Adrenal gland (tissue), 12 donors: ENCODE results near the gene RSRC1. TPM values are rescaled to one million over a fixed set of nuclear protein-coding genes. Genes with fewer than 3 reads are reported as not detected.

ENCODE experiments used
- DNase-seq, 7 donors: peaks; one replicate each; pipeline ENCODE4 v3.0.0-alpha.2; 2019 to 2020
- H3K27ac ChIP-seq, 5 donors: fragments of 200-600 bp; sonication (generic) in 4 of 5; 1 replicate in 3 of 5; 2 replicates in 2 of 5; pipeline versions ENCODE4 v1.5.1 to v1.8.0; 2016 to 2020; ENCODE audit warnings: mild to moderate bottlenecking in 1 of 5
- H3K27me3 ChIP-seq: fragments of 200-600 bp; 2 replicates; pipeline ENCODE4 v1.8.0; 2021
- H3K36me3 ChIP-seq, 2 donors: fragments of 200-600 bp; replicated peaks in 1 of 2; 1 replicate in 1 of 2; 2 replicates in 1 of 2; pipeline versions ENCODE4 v1.5.1 to v1.8.0; 2018 to 2022
- H3K4me1 ChIP-seq, 2 donors: fragments of 200-600 bp; replicated peaks in 1 of 2; 1 replicate in 1 of 2; 2 replicates in 1 of 2; pipeline versions ENCODE4 v1.5.1 to v1.8.0; 2018 to 2021
- H3K4me3 ChIP-seq, 4 donors: fragments of 200-600 bp; sonication (generic) in 3 of 4; one replicate each; pipeline ENCODE4 v1.5.1; 2016 to 2018
- H3K9me3 ChIP-seq, 3 donors: fragments of 200-600 bp; sonication (generic) in 1 of 3; replicated peaks in 1 of 3; 1 replicate in 2 of 3; 2 replicates in 1 of 3; pipeline versions ENCODE4 v1.5.1 to v1.8.0; 2016 to 2021
- CTCF ChIP-seq, 6 experiments: fragments of 450-650 bp in 4 of 6; fragments of 200-600 bp in 2 of 6; sonication (generic) in 1 of 6; IDR thresholded peaks; 1 replicate in 5 of 6; 2 replicates in 1 of 6; pipeline versions ENCODE4 v1.5.1 to v1.8.0; 2016 to 2021; ENCODE audit warnings: antibody characterized with exemption in 6 of 6, mild to moderate bottlenecking in 2 of 6, moderate library complexity in 1 of 6
- POLR2A ChIP-seq, 2 donors: fragments of 450-650 bp; IDR thresholded peaks; one replicate each; pipeline ENCODE4 v1.6.1; 2017; ENCODE audit warnings: antibody characterized with exemption in 2 of 2, mild to moderate bottlenecking in 2 of 2, moderate library complexity in 1 of 2
- WGBS, 4 donors: extraction: QIAGEN DNeasy Blood & Tissue Kit in 2 of 4; methylation state at CpG; one replicate each; pipeline versions ENCODE4 v1.1.5 to v1.1.7; 2013 to 2017; 5-methylcytosine and 5-hydroxymethylcytosine counted together
- intact Hi-C, 2 donors: fragments of 100-400 bp; cut with DNase I; formaldehyde crosslinking; loops; one replicate each; pipeline versions ENCODE4 v1.14.1 to v1.15.0; 2022 to 2023
- polyA plus RNA-seq, 3 donors: library from polyadenylated mRNA; stranded (reverse); fragments of 200-250 nt in 2 of 3; fragments of 350-450 nt in 1 of 3; fragmentation: Illumina TruSeq in 1 of 3; extraction: RNeasy Lipid Tissue Mini Kit (QIAGEN cat#74804) in 1 of 3; gene quantifications; one replicate each; pipeline ENCODE4 v1.2.3, GENCODE V29; 2013 to 2014
- total RNA-seq, 9 donors: library from RNA; depleted of rRNA in 4 of 9; stranded (reverse); fragments of >200 nt in 4 of 9; fragments of 120-200 nt in 1 of 9; fragmentation: NEBNext Ultra II Directional in 1 of 9; extraction: Animal tissue kit (Norgen Biotek cat#: 25700) in 1 of 9; gene quantifications; one replicate each; pipeline versions ENCODE4 v1.1.0 to v1.2.4, GENCODE V29; 2013 to 2023
- donor health status: healthy with polysubstance abuse.
- donor health status: Bipolar disorder and iron deficiency.
- donor health status: DM: yes; HTN: yes; CAD: no.
- donor health status: DM: no; HTN: no; CAD: no.
- donor health status: DM: no; HTN: no; CAD: no.
- donor health status: DM: yes; HTN: yes; CAD: no.

Gene RSRC1
- total and polyA plus RNA-seq, 12 donors = 12.6 to 125 (median 37.5) TPM

- intact Hi-C loops = no loop called here
- no peak for DNase-seq
- no peak overlapping the region for H3K4me3 ChIP-seq
- no peaks in the 10 kb centered on the region for H3K4me1 ChIP-seq
- H3K27ac ChIP-seq = no peak overlapping the region
- no peaks in the 10 kb centered on the region for H3K36me3 ChIP-seq
- no peaks in the 10 kb centered on the region for H3K9me3 ChIP-seq
- no peaks in the 10 kb centered on the region for H3K27me3 ChIP-seq
- TF ChIP-seq CTCF (IDR thresholded peaks at IDR 0.05) (no peak), POLR2A (IDR thresholded peaks at IDR 0.05) (no peak)
- 91 to 95% (median 92%) methylated on average over 8 of the region's 8 CpGs for WGBS, 4 donors
These were observed 462.8 kb downstream of the RSRC1 start for GRCh38 chr3:158572766-158573060.

GRCh38 chr3:158573714-158574113, 463.8 kb downstream of the RSRC1 start:
- Histone ChIP-seq H3K36me3 (no peaks in the 10 kb centered on the region), H3K9me3 (no peaks in the 10 kb centered on the region), H3K27me3 (no peaks in the 10 kb centered on the region), H3K4me1 (no peaks in the 10 kb centered on the region), H3K4me3 (no peak overlapping the region), H3K27ac (no peak overlapping the region)
- no peak for TF ChIP-seq POLR2A (IDR thresholded peaks at IDR 0.05)
- TF ChIP-seq CTCF (IDR thresholded peaks at IDR 0.05) = no peak
- no peak for DNase-seq
- intact Hi-C loops = no loop called here
- 85 to 98% (median 93%) methylated on average over 7 of the region's 7 CpGs for WGBS, 4 donors

- DNase-seq = no peak
- H3K36me3 ChIP-seq = no peaks in the 10 kb centered on the region
- H3K9me3 ChIP-seq = no peaks in the 10 kb centered on the region
- TF ChIP-seq POLR2A (IDR thresholded peaks at IDR 0.05) (no peak), CTCF (IDR thresholded peaks at IDR 0.05) (no peak)
- 74 to 76% (median 75%) methylated on average over 1 of the region's 1 CpG for WGBS, 4 donors
- H3K27me3 ChIP-seq = no peaks in the 10 kb centered on the region
- H3K27ac ChIP-seq = no peak overlapping the region
- H3K4me1 ChIP-seq = no peaks in the 10 kb centered on the region
- intact Hi-C loops = no loop called here
- H3K4me3 ChIP-seq = no peak overlapping the region
These were observed 464.8 kb downstream of the RSRC1 start for GRCh38 chr3:158574646-158575045.

GRCh38 chr3:158590223-158590622, 480.3 kb downstream of the RSRC1 start:
- intact Hi-C loops = no loop called here
- no peak for DNase-seq
- TF ChIP-seq POLR2A (IDR thresholded peaks at IDR 0.05) = no peak
- no peak for TF ChIP-seq CTCF (IDR thresholded peaks at IDR 0.05)
- Histone ChIP-seq H3K9me3 (no peaks in the 10 kb centered on the region), H3K27me3 (no peaks in the 10 kb centered on the region), H3K4me1 (no peaks in the 10 kb centered on the region), H3K27ac (no peak overlapping the region), H3K4me3 (no peak overlapping the region), H3K36me3 (no peaks in the 10 kb centered on the region)

Other genes starting within 250 kb of the RSRC1 start
- 1 to 10 TPM in 1 of 9 donors, under 1 TPM in 2, not detected in 6; 0.09 to 1.1 (median 0.22) TPM for gene SHOX2, start 3.7 kb upstream of the RSRC1 start, total RNA-seq
- under 1 TPM; 0.04 to 0.40 (median 0.10) TPM for gene SHOX2, start 3.7 kb upstream of the RSRC1 start, polyA plus RNA-seq